Hepatocyte (in vitro differentiated cells): ENCODE results near the gene ZNF792. TPM values are rescaled to one million over a fixed set of nuclear protein-coding genes. Genes with fewer than 3 reads are reported as not detected.
"Not testable (repeated sequence)": the region's sequence is repeated elsewhere in the genome, so short reads cannot be mapped to it uniquely, and the experiment has no call there.

Experiments
- DNase-seq: peaks from one replicate; pipeline ENCODE4 v3.0.0-alpha.2; 2016; ENCODE audit warnings: low spot score
- H2AFZ ChIP-seq: fragments of 200-600 bp; sonication (generic); 2 replicates; pipeline ENCODE4 v1.6.0; 2016; ENCODE audit warnings: antibody characterized with exemption, mild to moderate bottlenecking
- H3K27ac ChIP-seq: fragments of 200-600 bp; sonication (generic); 2 replicates; pipeline ENCODE4 v1.5.1; 2016; ENCODE audit warnings: mild to moderate bottlenecking
- H3K27me3 ChIP-seq: fragments of 200-600 bp; sonication (generic); 2 replicates; pipeline ENCODE4 v1.6.1; 2016
- H3K36me3 ChIP-seq: fragments of 200-600 bp; sonication (generic); replicated peaks from 2 replicates; pipeline ENCODE4 v1.5.1; 2016; ENCODE audit warnings: low read depth; ENCODE audit not compliant: insufficient read depth
- H3K4me1 ChIP-seq: fragments of 200-600 bp; sonication (generic); 2 replicates; pipeline ENCODE4 v1.5.1; 2016; ENCODE audit warnings: mild to moderate bottlenecking, moderate library complexity; ENCODE audit not compliant: insufficient read depth
- H3K4me2 ChIP-seq: fragments of 200-600 bp; sonication (generic); 2 replicates; pipeline ENCODE4 v1.6.0; 2016
- H3K4me3 ChIP-seq: fragments of 200-600 bp; sonication (generic); 2 replicates; pipeline ENCODE4 v1.5.1; 2016; ENCODE audit warnings: mild to moderate bottlenecking
- H3K79me2 ChIP-seq: fragments of 200-600 bp; sonication (generic); 2 replicates; pipeline ENCODE4 v1.6.0; 2017; ENCODE audit warnings: mild to moderate bottlenecking
- H3K9me2 ChIP-seq: fragments of 200-600 bp; sonication (generic); replicated peaks from 2 replicates; pipeline ENCODE4 v1.6.0; 2017; ENCODE audit warnings: mild to moderate bottlenecking; ENCODE audit not compliant: insufficient read depth
- H3K9me3 ChIP-seq: fragments of 200-600 bp; sonication (generic); 2 replicates; pipeline ENCODE4 v1.5.1; 2016; ENCODE audit warnings: low read depth, mild to moderate bottlenecking
- H4K20me1 ChIP-seq: fragments of 200-600 bp; sonication (generic); 2 replicates; pipeline ENCODE4 v1.6.0; 2016; ENCODE audit warnings: mild to moderate bottlenecking; ENCODE audit not compliant: insufficient read depth, poor library complexity, severe bottlenecking
- CTCF ChIP-seq: fragments of 200-600 bp; sonication (generic); IDR thresholded peaks from 2 replicates; pipeline ENCODE4 v1.5.1; 2016; ENCODE audit warnings: antibody characterized with exemption, mild to moderate bottlenecking; ENCODE audit not compliant: poor library complexity
- EZH2 ChIP-seq: fragments of 200-600 bp; sonication (generic); IDR thresholded peaks from 2 replicates; pipeline ENCODE4 v1.6.1; 2016; ENCODE audit warnings: antibody characterized with exemption, mild to moderate bottlenecking, borderline replicate concordance
- EZH2phosphoT487 ChIP-seq: fragments of 200-600 bp; sonication (generic); IDR thresholded peaks from one replicate; pipeline ENCODE4 v1.6.1; 2018; ENCODE audit warnings: antibody characterized with exemption, mild to moderate bottlenecking, low read depth, moderate library complexity; ENCODE audit not compliant: unreplicated experiment, severe bottlenecking
- WGBS: methylation state at CpG from one replicate; pipeline ENCODE4 v1.1.6; 2016; ENCODE audit warnings: low lambda C conversion rate; ENCODE audit errors: missing lambda C conversion rate; 5-methylcytosine and 5-hydroxymethylcytosine counted together
- polyA plus RNA-seq: library from polyadenylated mRNA; unstranded; fragments of >200 nt; fragmentation: Nextera tagmentation; extraction: Ambion mirVana; gene quantifications from 2 replicates; pipeline ENCODE4 v1.2.1, GENCODE V29; 2016
- total RNA-seq: library from RNA; depleted of rRNA; stranded (reverse); fragments of >200 nt; gene quantifications from 2 replicates; pipeline ENCODE4 v1.2.3, GENCODE V29; 2014

ZNF792 gene
- total and polyA plus RNA-seq, 2 experiments from 2014 or later, result 3.5 to 9.5 TPM

- Histone ChIP-seq H3K79me2 (peaks cover 62% of the 10 kb centered on the region), H3K4me2 (peak overlapping the region; percentile 58), H3K27ac (peak overlapping the region; percentile 91), H2AFZ (no peak overlapping the region), H4K20me1 (peaks cover 28% of the 10 kb centered on the region), H3K9me2 (no peaks in the 10 kb centered on the region), H3K27me3 (no peaks in the 10 kb centered on the region), H3K9me3 (no peaks in the 10 kb centered on the region), H3K4me1 (peaks cover 42% of the 10 kb centered on the region), H3K36me3 (no peaks in the 10 kb centered on the region), H3K4me3 (no peak overlapping the region)
- 94% methylated on average over 5 of the region's 5 CpGs for WGBS
- DNase-seq, result no peak
- TF ChIP-seq CTCF (no peak), EZH2phosphoT487 (no peak), EZH2 (no peak)
Observed at GRCh38 chr19:35006999-35007365, 43.0 kb upstream of the ZNF792 start.

GRCh38 chr19:35006342-35006998 lies 42.4 kb upstream of the ZNF792 start:
- TF ChIP-seq EZH2phosphoT487, result no peak
- no peak for TF ChIP-seq CTCF
- TF ChIP-seq EZH2, result no peak
- H3K27ac ChIP-seq, result peak overlapping the region; percentile 91
- H3K4me2 ChIP-seq, result peak overlapping the region; percentile 58
- peaks cover 67% of the 10 kb centered on the region for H3K79me2 ChIP-seq
- H3K9me3 ChIP-seq, result no peaks in the 10 kb centered on the region
- DNase-seq, result peak; percentile 82
- no peaks in the 10 kb centered on the region for H3K9me2 ChIP-seq
- H2AFZ ChIP-seq, result no peak overlapping the region
- peaks cover 33% of the 10 kb centered on the region for H4K20me1 ChIP-seq
- 57% methylated on average over 15 of the region's 15 CpGs for WGBS
- no peaks in the 10 kb centered on the region for H3K27me3 ChIP-seq
- no peaks in the 10 kb centered on the region for H3K36me3 ChIP-seq
- H3K4me1 ChIP-seq, result peaks cover 47% of the 10 kb centered on the region
- H3K4me3 ChIP-seq, result no peak overlapping the region

GRCh38 chr19:35006007-35006341 lies 41.9 kb upstream of the ZNF792 start:
- H3K36me3 ChIP-seq, H3K9me3 ChIP-seq, DNase-seq, H2AFZ ChIP-seq, H3K27me3 ChIP-seq, H3K4me3 ChIP-seq, H3K9me2 ChIP-seq: not testable (repeated sequence)
- H3K4me2 ChIP-seq, result peak overlapping the region; percentile 58
- WGBS, result 71% methylated on average over 6 of the region's 6 CpGs
- peaks cover 72% of the 10 kb centered on the region for H3K79me2 ChIP-seq
- peaks cover 38% of the 10 kb centered on the region for H4K20me1 ChIP-seq
- H3K4me1 ChIP-seq, result peaks cover 48% of the 10 kb centered on the region
- peak overlapping the region; percentile 90 for H3K27ac ChIP-seq

GRCh38 chr19:35005256-35005977 lies 41.4 kb upstream of the ZNF792 start:
- H3K4me3 ChIP-seq, result no peak overlapping the region
- no peaks in the 10 kb centered on the region for H3K27me3 ChIP-seq
- peaks cover 38% of the 10 kb centered on the region for H4K20me1 ChIP-seq
- H3K27ac ChIP-seq, result peak overlapping the region; percentile 90
- no peaks in the 10 kb centered on the region for H3K9me2 ChIP-seq
- no peaks in the 10 kb centered on the region for H3K9me3 ChIP-seq
- H3K4me2 ChIP-seq, result peak overlapping the region; percentile 58
- WGBS, result 78% methylated on average over 10 of the region's 11 CpGs
- no peak overlapping the region for H2AFZ ChIP-seq
- peaks cover 48% of the 10 kb centered on the region for H3K4me1 ChIP-seq
- TF ChIP-seq EZH2phosphoT487 (no peak), EZH2 (no peak), CTCF (no peak)
- no peak for DNase-seq
- H3K36me3 ChIP-seq, result no peaks in the 10 kb centered on the region
- H3K79me2 ChIP-seq, result peaks cover 78% of the 10 kb centered on the region
